GM18873 (cell line): ENCODE results near the gene HIBCH.
"Not testable (repeated sequence)": the region's sequence is repeated elsewhere in the genome, so short reads cannot be mapped to it uniquely, and the experiment has no call there.

Experiments used
- ATAC-seq: cut with Tn5 transposase; IDR thresholded peaks from one replicate; pipeline ENCODE4 v1.9.1; 2021; ENCODE audit warnings: mild to moderate bottlenecking, moderate library complexity, moderate number of reproducible peaks; ENCODE audit not compliant: unreplicated experiment, low FRiP score

HIBCH gene

GRCh38 chr2:190343089-190343535 is 23.5 kb upstream of the HIBCH start:
- peak; percentile 24 for ATAC-seq

GRCh38 chr2:190342611-190343010 is 23.0 kb upstream of the HIBCH start:
- ATAC-seq, result no peak

GRCh38 chr2:190340369-190340768 is 20.7 kb upstream of the HIBCH start:
- ATAC-seq, result no peak

- ATAC-seq, result no peak
These were observed 19.8 kb upstream of the HIBCH start for GRCh38 chr2:190339394-190339793.

- ATAC-seq, result no peak
These were observed 18.8 kb upstream of the HIBCH start for GRCh38 chr2:190338453-190338852.

- ATAC-seq, result no peak
These were observed 16.8 kb upstream of the HIBCH start for GRCh38 chr2:190336420-190336819.

- ATAC-seq, result not testable (repeated sequence)
These were observed 16.0 kb upstream of the HIBCH start for GRCh38 chr2:190335584-190335983.

- no peak for ATAC-seq
These were observed 15.6 kb upstream of the HIBCH start for GRCh38 chr2:190335225-190335559.

GRCh38 chr2:190334479-190335224 is 15.0 kb upstream of the HIBCH start:
- no peak for ATAC-seq

GRCh38 chr2:190333928-190334327 is 14.3 kb upstream of the HIBCH start:
- no peak for ATAC-seq

- ATAC-seq, result no peak
These were observed 13.8 kb upstream of the HIBCH start for GRCh38 chr2:190333395-190333794.

GRCh38 chr2:190328573-190329147 is 9.0 kb upstream of the HIBCH start:
- no peak for ATAC-seq

GRCh38 chr2:190327867-190328572 is 8.4 kb upstream of the HIBCH start:
- ATAC-seq, result no peak

GRCh38 chr2:190325588-190325987 is 6.0 kb upstream of the HIBCH start:
- no peak for ATAC-seq

GRCh38 chr2:190323406-190323805 is 3.8 kb upstream of the HIBCH start:
- ATAC-seq, result no peak

GRCh38 chr2:190320696-190321095 is 1.1 kb upstream of the HIBCH start:
- ATAC-seq, result no peak

- peak; percentile 21 for ATAC-seq
These were observed 583 bp downstream of the HIBCH start for GRCh38 chr2:190318931-190319554.

- ATAC-seq, result no peak
These were observed 1.1 kb downstream of the HIBCH start for GRCh38 chr2:190318514-190318913.

- ATAC-seq, result no peak
These were observed 4.4 kb downstream of the HIBCH start for GRCh38 chr2:190315273-190315672.

- no peak for ATAC-seq
These were observed 5.7 kb downstream of the HIBCH start for GRCh38 chr2:190313880-190314279.

- ATAC-seq, result not testable (repeated sequence)
These were observed 7.0 kb downstream of the HIBCH start for GRCh38 chr2:190312635-190313025.
